Loucy (cell line): ENCODE data around the gene TMEM156.

ENCODE experiments used
- CTCF ChIP-seq: fragments of 200-600 bp; sonication (generic); conservative IDR thresholded peaks from 2 replicates; pipeline ENCODE4 v1.5.1; 2014; ENCODE audit warnings: mild to moderate bottlenecking, antibody characterized with exemption, low read length
- EZH2phosphoT487 ChIP-seq: fragments of 200-600 bp; IDR thresholded peaks from 2 replicates; pipeline ENCODE4 v1.6.1; 2018; ENCODE audit warnings: antibody characterized with exemption, mild to moderate bottlenecking, moderate library complexity, borderline replicate concordance

- TF ChIP-seq CTCF (no peak), EZH2phosphoT487 (no peak)
These were observed 19.3 kb upstream of the TMEM156 start for GRCh38 chr4:39051492-39051891.
